Karpas-422 (cell line): Measurements from ENCODE around the gene PGK1. TPM values are rescaled to one million over a fixed set of nuclear protein-coding genes. Genes with fewer than 3 reads are reported as not detected.
"Not testable (repeated sequence)": the region's sequence is repeated elsewhere in the genome, so short reads cannot be mapped to it uniquely, and the experiment has no call there.

Experiments used
- DNase-seq: peaks from one replicate; pipeline ENCODE4 v3.0.0-alpha.2; 2015
- H2AFZ ChIP-seq: fragments of 200-600 bp; sonication (generic); 2 replicates; pipeline ENCODE4 v1.6.1; 2014; ENCODE audit warnings: antibody characterized with exemption, low read length, mixed read lengths
- H3K27ac ChIP-seq: fragments of 200-600 bp; sonication (generic); 2 replicates; pipeline ENCODE4 v1.5.1; 2014; ENCODE audit warnings: mild to moderate bottlenecking, low read length, moderate library complexity
- H3K27me3 ChIP-seq: fragments of 200-600 bp; sonication (generic); 2 replicates; pipeline ENCODE4 v1.6.1; 2014; ENCODE audit warnings: low read length, mixed read lengths
- H3K36me3 ChIP-seq: fragments of 200-600 bp; sonication (generic); 2 replicates; pipeline ENCODE4 v1.6.1; 2014; ENCODE audit warnings: low read length, mixed read lengths; ENCODE audit not compliant: insufficient read depth
- H3K4me1 ChIP-seq: fragments of 200-600 bp; sonication (generic); 2 replicates; pipeline ENCODE4 v1.6.1; 2014; ENCODE audit warnings: mild to moderate bottlenecking, low read length, mixed read lengths
- H3K4me2 ChIP-seq: fragments of 200-600 bp; sonication (generic); 2 replicates; pipeline ENCODE4 v1.6.1; 2014; ENCODE audit warnings: low read length, low read depth, mild to moderate bottlenecking; ENCODE audit not compliant: poor library complexity, severe bottlenecking
- H3K4me3 ChIP-seq: fragments of 200-600 bp; sonication (generic); 2 replicates; pipeline ENCODE4 v1.5.1; 2014; ENCODE audit warnings: mild to moderate bottlenecking, antibody characterized with exemption, low read length, mixed read lengths
- H3K79me2 ChIP-seq: fragments of 200-600 bp; sonication (generic); 2 replicates; pipeline ENCODE4 v1.6.1; 2014; ENCODE audit warnings: mild to moderate bottlenecking, low read length, mixed read lengths
- H3K9ac ChIP-seq: fragments of 200-600 bp; sonication (generic); 2 replicates; pipeline ENCODE4 v1.6.0; 2014; ENCODE audit warnings: low read length
- H3K9me2 ChIP-seq: fragments of 200-600 bp; sonication (generic), shearing (Covaris generic); replicated peaks from 2 replicates; pipeline ENCODE4 v1.6.0; 2014; ENCODE audit warnings: mild to moderate bottlenecking, low read length, moderate library complexity; ENCODE audit not compliant: insufficient read depth
- H3K9me3 ChIP-seq: fragments of 300-700, 200-600 bp; sonication (generic); 2 replicates; pipeline ENCODE4 v1.6.1; 2014; ENCODE audit warnings: low read length, mixed read lengths
- H4K20me1 ChIP-seq: fragments of 200-600 bp; sonication (generic); 2 replicates; pipeline ENCODE4 v1.6.1; 2014; ENCODE audit warnings: mild to moderate bottlenecking, antibody characterized with exemption, low read length, low read depth; ENCODE audit not compliant: insufficient read depth
- total RNA-seq: library from RNA; depleted of rRNA; stranded (reverse); fragments of >200 nt; shearing (Covaris generic); gene quantifications from 2 replicates; pipeline ENCODE4 v1.2.3, GENCODE V29; 2014; ENCODE audit warnings: low replicate concordance; rRNA removed

PGK1 gene
- total RNA-seq: 299 and 337 TPM in 2 replicates

DNA sequence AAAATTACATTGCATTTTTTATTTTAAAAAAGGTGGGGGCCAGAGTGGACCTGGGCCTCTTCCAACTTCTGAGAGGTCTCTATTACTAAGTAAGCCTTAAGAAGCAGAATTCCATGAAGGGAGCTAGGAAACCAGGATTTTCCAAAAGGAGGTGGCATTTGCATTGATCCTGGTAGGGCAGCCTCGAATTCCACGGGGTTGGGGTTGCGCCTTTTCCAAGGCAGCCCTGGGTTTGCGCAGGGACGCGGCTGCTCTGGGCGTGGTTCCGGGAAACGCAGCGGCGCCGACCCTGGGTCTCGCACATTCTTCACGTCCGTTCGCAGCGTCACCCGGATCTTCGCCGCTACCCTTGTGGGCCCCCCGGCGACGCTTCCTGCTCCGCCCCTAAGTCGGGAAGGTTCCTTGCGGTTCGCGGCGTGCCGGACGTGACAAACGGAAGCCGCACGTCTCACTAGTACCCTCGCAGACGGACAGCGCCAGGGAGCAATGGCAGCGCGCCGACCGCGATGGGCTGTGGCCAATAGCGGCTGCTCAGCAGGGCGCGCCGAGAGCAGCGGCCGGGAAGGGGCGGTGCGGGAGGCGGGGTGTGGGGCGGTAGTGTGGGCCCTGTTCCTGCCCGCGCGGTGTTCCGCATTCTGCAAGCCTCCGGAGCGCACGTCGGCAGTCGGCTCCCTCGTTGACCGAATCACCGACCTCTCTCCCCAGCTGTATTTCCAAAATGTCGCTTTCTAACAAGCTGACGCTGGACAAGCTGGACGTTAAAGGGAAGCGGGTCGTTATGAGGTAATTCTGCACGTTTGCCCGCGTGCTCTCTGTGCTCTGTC lies at the start of gene PGK1:
Gene PGK1, plus strand, starts transcription at position 626 of the 824 bp plus-strand sequence. Its CDS starts 93 bp downstream, at position 719.
- H3K79me2 ChIP-seq: peaks cover 48% of the 10 kb centered on the region
- H3K4me3 ChIP-seq: peak within 1 kb of the TSS; percentile 91
- H3K9me3 ChIP-seq: no peaks in the 10 kb centered on the region
- H3K9ac ChIP-seq: peak within 1 kb of the TSS; percentile 94
- peaks cover 37% of the 10 kb centered on the region for H4K20me1 ChIP-seq
- H3K27ac ChIP-seq: peak within 1 kb of the TSS; percentile 83
- H3K4me1 ChIP-seq: peaks cover 44% of the 10 kb centered on the region
- no peaks in the 10 kb centered on the region for H3K9me2 ChIP-seq
- peaks cover 26% of the 10 kb centered on the region for H3K36me3 ChIP-seq
- H3K4me2 ChIP-seq: peak within 1 kb of the TSS; percentile 77
- H2AFZ ChIP-seq: no peak within 1 kb of the TSS
- H3K27me3 ChIP-seq: no peaks in the 10 kb centered on the region
- DNase-seq: peak; percentile 97

DNA sequence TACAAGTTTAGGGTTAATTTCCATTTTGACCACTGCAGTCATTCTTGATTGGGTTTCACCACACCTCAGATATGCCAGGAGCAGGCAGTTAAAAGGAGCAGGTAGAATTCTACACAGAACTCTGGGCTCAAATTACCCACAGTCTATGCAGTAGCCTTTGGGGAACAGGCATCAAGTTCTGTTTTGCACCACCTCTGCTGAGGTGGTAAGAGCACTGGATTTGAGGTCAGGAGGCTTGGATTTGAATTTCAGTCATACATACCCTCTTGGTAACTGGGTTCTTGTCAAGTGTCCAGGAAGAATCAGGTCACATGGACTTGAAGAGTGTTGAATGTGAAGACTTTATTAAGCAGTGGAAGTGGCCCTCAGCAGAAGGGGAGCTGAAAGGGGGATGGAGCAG lies 40.4 kb upstream of the PGK1 start:
- H3K27ac ChIP-seq: no peak overlapping the region
- H3K27me3 ChIP-seq: no peaks in the 10 kb centered on the region
- H2AFZ ChIP-seq: no peak overlapping the region
- H3K4me2 ChIP-seq: no peak overlapping the region
- H4K20me1 ChIP-seq: no peaks in the 10 kb centered on the region
- no peak for DNase-seq
- no peaks in the 10 kb centered on the region for H3K79me2 ChIP-seq
- H3K4me1 ChIP-seq: no peaks in the 10 kb centered on the region
- H3K36me3 ChIP-seq: no peaks in the 10 kb centered on the region
- no peaks in the 10 kb centered on the region for H3K9me3 ChIP-seq
- no peak overlapping the region for H3K4me3 ChIP-seq
- H3K9ac ChIP-seq: no peak overlapping the region
- H3K9me2 ChIP-seq: no peaks in the 10 kb centered on the region

DNA sequence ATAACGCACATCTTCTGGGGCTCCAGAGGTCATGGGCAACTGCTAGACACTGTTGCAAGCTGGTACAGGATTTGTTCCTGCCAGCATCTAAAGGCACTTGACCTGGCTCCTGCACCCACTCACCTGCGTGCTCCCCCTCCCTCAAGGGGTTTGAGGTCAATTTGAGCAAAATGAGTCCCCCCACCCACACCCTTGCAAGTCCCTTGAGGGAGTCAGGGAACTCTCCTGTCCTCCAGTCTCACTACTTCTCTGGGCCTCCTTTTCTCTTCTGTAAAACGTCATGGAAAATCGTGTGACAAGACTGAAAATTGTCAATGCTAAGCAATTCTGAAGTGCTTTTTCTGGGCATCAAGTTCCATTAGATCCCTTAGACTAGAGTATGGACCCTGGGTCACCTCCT lies 39.9 kb upstream of the PGK1 start:
- H2AFZ ChIP-seq: no peak overlapping the region
- no peaks in the 10 kb centered on the region for H4K20me1 ChIP-seq

DNA sequence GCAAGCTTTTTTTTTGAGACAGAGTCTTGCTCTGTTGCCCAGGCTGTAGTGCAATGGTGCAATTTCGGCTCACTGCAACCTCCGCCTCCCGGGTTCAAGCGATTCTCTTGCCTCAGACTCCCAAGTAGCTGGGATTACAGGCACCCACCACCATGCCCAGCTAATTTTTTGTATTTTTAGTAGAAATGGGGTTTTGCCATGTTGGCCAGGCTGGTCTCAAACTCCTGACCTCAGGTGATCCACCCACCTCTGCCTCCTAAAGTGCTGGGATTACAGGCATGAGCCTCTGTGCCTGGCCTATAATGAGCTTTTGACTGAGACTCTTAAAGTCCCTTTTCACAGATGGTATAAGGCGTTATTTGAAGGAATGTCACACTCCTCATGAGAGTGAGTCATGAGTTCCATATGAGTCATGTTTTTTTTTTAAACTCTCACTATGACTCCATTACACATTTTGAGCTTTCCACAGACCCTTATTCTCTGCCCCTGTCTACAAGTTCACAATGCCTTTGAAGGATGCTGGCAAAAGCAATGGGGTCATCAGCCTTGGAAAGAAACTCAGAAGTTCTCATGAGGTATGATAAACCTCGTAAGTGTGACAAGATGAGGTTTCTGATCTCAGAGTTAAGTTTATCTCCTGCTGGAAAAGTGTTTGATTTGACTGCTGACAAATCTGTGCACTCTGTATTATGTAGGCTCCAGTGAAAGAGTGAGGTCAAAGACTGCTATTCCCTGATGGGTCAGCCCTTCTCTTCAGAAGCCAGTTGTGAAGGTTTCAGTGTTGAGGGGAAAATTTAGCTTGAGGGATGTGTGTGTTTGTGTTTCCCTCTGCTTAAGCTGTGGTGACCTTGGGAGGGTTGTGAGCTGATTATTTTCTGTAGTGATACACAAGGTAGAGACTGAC lies 39.1 kb upstream of the PGK1 start:
- not testable (repeated sequence) for H3K4me2 ChIP-seq, H3K4me1 ChIP-seq, H3K9ac ChIP-seq, DNase-seq, H3K4me3 ChIP-seq, H3K79me2 ChIP-seq, H2AFZ ChIP-seq, H4K20me1 ChIP-seq, H3K36me3 ChIP-seq, H3K27ac ChIP-seq, H3K9me3 ChIP-seq, H3K9me2 ChIP-seq, H3K27me3 ChIP-seq

More for the DNA sequence above, 39.9 kb upstream of the PGK1 start:
- Histone ChIP-seq H3K4me1 (no peaks in the 10 kb centered on the region), H3K27me3 (no peaks in the 10 kb centered on the region), H3K27ac (no peak overlapping the region), H3K9ac (no peak overlapping the region), H3K79me2 (no peaks in the 10 kb centered on the region), H3K9me2 (no peaks in the 10 kb centered on the region), H3K4me3 (no peak overlapping the region), H3K36me3 (no peaks in the 10 kb centered on the region), H3K9me3 (no peaks in the 10 kb centered on the region), H3K4me2 (no peak overlapping the region)
- DNase-seq: no peak

DNA sequence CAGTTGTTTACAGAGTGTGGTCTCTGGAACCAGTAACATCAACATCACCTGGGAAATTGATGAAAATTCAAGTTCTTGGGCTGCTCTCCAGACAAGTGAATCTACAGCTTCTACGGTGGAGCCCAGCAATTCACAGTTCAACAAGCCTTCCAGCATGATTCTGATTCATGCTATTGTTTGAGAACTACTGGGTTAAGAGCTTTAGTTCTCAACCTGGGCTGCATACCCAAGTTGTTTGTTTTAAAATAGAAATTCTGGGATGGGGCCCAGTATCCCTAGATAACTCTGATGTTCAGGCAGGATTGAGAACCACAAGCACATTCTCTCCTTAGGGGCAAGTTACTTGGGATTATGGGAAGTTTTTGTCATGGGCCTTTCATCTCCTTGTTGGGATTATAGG lies 37.9 kb upstream of the PGK1 start:
- H3K27ac ChIP-seq: no peak overlapping the region
- H3K79me2 ChIP-seq: no peaks in the 10 kb centered on the region
- no peaks in the 10 kb centered on the region for H3K9me3 ChIP-seq
- no peak overlapping the region for H3K9ac ChIP-seq
- no peaks in the 10 kb centered on the region for H3K36me3 ChIP-seq
- H4K20me1 ChIP-seq: no peaks in the 10 kb centered on the region
- H3K4me2 ChIP-seq: no peak overlapping the region
- no peak overlapping the region for H3K4me3 ChIP-seq
- no peaks in the 10 kb centered on the region for H3K27me3 ChIP-seq
- DNase-seq: no peak
- H2AFZ ChIP-seq: no peak overlapping the region
- H3K9me2 ChIP-seq: no peaks in the 10 kb centered on the region
- H3K4me1 ChIP-seq: no peaks in the 10 kb centered on the region

DNA sequence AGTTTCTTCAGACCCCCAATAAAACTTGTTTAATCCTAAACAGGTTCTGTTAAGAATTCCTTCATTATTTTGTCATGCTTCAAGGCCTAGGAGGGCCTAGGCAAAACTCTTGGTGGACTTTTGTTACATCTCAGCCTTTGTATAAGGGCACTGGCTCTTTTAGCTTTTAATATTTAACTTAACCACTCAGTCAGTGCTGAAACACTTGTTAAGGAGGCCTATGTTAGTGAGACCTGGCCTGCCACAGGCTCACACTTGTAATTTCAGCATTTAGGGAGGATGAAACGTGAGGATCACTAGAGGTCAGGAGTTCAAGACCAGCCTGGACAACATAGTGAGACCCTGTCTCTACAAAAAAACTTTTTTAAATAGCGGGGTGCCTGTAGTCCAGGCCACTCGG lies 32.7 kb upstream of the PGK1 start:
- Histone ChIP-seq H4K20me1 (no peaks in the 10 kb centered on the region), H3K4me1 (no peaks in the 10 kb centered on the region), H3K27me3 (no peaks in the 10 kb centered on the region), H3K9ac (no peak overlapping the region), H3K9me2 (no peaks in the 10 kb centered on the region), H3K4me2 (no peak overlapping the region), H2AFZ (no peak overlapping the region), H3K27ac (no peak overlapping the region), H3K36me3 (no peaks in the 10 kb centered on the region), H3K4me3 (no peak overlapping the region), H3K9me3 (no peaks in the 10 kb centered on the region; the same call in 1 of the 2 replicates), H3K79me2 (no peaks in the 10 kb centered on the region)
- DNase-seq: no peak

DNA sequence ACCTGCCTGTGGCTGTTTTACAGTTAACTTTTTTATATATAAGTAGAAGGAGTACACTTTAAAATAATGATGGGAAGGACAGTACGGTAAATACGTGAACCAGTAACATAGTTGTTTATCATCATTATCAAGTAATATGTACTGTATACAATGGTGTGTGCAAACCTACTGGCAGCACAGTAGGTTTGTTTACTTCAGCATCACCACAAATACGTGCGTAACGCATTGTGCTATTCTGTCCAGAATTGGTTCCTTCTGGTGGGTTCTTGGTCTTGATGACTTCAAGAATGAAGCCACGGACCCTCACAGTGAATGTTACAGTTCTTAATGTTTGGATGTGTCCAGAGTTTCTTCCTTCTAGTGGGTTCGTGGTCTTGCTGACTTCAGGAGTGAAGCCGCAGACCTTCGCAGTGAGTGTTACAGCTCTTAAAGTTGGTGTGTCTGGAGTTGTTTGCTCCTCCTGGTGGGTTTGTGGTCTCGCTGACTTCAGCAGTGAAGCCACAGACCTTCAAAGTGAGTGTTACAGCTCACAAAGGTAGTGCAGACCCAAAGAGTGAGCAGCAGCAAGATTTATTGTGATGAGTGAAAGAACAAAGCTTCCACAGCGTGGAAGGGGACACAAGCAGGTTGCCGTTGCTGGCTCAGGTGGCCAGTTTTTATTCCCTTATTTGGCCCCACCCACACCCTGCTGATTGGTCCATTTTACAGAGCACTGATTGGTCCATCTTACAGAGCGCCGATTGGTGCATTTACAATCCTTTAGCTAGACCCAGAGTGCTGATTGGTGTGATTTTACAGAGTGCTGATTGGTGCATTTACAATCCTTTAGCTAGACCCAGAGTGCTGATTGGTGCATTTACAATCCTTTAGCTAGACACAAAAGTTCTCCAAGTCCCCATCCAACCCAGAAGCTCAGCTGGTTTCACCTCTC lies 30.6 kb upstream of the PGK1 start:
- H2AFZ ChIP-seq, H3K4me3 ChIP-seq, DNase-seq, H3K9me3 ChIP-seq, H4K20me1 ChIP-seq, H3K36me3 ChIP-seq, H3K27me3 ChIP-seq, H3K79me2 ChIP-seq, H3K27ac ChIP-seq, H3K4me1 ChIP-seq, H3K9ac ChIP-seq, H3K4me2 ChIP-seq, H3K9me2 ChIP-seq: not testable (repeated sequence)
